WTC11 (cell line): Measurements from ENCODE around the gene OPN1SW.

ENCODE experiments used
- CTCF ChIP-seq: fragments of 200-600 bp; IDR thresholded peaks from 2 replicates; pipeline ENCODE4 v1.8.0; 2022; ENCODE audit warnings: antibody characterized with exemption
- TF ChIP-seq, protein P1 (sequence below): sonication (generic); formaldehyde crosslinking; IDR thresholded peaks from 2 replicates; pipeline ENCODE4 v1.8.1; 2022; ENCODE audit warnings: low read depth, missing genetic modification reagents, borderline replicate concordance
- TF ChIP-seq, protein P2 (sequence below): sonication (generic); formaldehyde crosslinking; IDR thresholded peaks from 2 replicates; pipeline ENCODE4 v1.8.1; 2023; ENCODE audit warnings: mild to moderate bottlenecking, missing genetic modification reagents, moderate library complexity

DNA sequence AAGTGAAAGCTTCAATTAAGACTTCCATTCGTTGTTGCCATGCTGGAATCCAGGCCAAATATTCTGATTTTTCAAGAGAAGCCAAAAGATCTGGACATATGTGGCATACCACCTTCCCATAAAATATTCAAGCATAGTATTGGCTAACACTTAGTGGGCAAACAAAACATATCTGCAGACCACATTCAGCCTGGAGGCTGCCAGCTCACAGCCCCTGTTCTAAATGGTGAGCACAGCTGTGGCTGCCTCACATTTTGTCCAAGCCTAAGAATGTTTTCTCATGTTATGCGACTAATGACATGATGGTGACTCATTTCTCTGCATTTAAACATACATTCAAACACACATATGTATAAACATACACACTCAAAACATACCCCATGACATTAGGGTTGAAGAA is 47.0 kb downstream of the OPN1SW start:
- no peak for TF ChIP-seq CTCF
- TF ChIP-seq, protein P1, sequence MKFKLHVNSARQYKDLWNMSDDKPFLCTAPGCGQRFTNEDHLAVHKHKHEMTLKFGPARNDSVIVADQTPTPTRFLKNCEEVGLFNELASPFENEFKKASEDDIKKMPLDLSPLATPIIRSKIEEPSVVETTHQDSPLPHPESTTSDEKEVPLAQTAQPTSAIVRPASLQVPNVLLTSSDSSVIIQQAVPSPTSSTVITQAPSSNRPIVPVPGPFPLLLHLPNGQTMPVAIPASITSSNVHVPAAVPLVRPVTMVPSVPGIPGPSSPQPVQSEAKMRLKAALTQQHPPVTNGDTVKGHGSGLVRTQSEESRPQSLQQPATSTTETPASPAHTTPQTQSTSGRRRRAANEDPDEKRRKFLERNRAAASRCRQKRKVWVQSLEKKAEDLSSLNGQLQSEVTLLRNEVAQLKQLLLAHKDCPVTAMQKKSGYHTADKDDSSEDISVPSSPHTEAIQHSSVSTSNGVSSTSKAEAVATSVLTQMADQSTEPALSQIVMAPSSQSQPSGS (CRISPR knock-in tag), result no peak
- TF ChIP-seq, protein P2, sequence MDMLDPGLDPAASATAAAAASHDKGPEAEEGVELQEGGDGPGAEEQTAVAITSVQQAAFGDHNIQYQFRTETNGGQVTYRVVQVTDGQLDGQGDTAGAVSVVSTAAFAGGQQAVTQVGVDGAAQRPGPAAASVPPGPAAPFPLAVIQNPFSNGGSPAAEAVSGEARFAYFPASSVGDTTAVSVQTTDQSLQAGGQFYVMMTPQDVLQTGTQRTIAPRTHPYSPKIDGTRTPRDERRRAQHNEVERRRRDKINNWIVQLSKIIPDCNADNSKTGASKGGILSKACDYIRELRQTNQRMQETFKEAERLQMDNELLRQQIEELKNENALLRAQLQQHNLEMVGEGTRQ (CRISPR knock-in tag), result no peak
